Measurements from ENCODE around the gene SV2C. TPM values are rescaled to one million over a fixed set of nuclear protein-coding genes. Genes with fewer than 3 reads are reported as not detected.

The SV2C gene
- total and polyA plus RNA-seq, 2 donors (not counting 1 experiment from before 2014, with no cell fraction given), result not detected

- no peaks in the 10 kb centered on the region for H3K36me3 ChIP-seq (replicated peaks in 1 of 2; ENCODE audit: control extremely low read depth in 1 of 2, control insufficient read depth in 1 of 2, extremely low read depth in 1 of 2, insufficient read depth in 2 of 2, low read length in 1 of 2)
- no peak overlapping the region for H3K4me2 ChIP-seq (replicated peaks; ENCODE audit: low read depth, low read length, poor library complexity, severe bottlenecking)
- no peaks in the 10 kb centered on the region for H3K4me1 ChIP-seq (ENCODE audit: control insufficient read depth in 2 of 2, insufficient read depth in 2 of 2, low read length in 2 of 2)
- no peaks in the 10 kb centered on the region for H3K79me2 ChIP-seq (ENCODE audit: control insufficient read depth, insufficient read depth, low read length)
- no peak overlapping the region for H3K4me3 Mint-ChIP-seq
- no peaks in the 10 kb centered on the region for H3K4me1 Mint-ChIP-seq
- H3K4me3 ChIP-seq (ENCODE audit: control extremely low read depth in 1 of 5, extremely low read depth in 1 of 5, insufficient read depth in 1 of 5, low read depth in 2 of 5, low read length in 4 of 5), result no peak overlapping the region
- no peak for TF ChIP-seq CTCF (IDR thresholded peaks at IDR 0.05)
- no peak for TF ChIP-seq EZH2 (IDR thresholded peaks at IDR 0.05; ENCODE audit: borderline replicate concordance, insufficient read depth, low read depth, low read length, poor library complexity, severe bottlenecking)
- H3K27ac ChIP-seq (ENCODE audit: low read length in 2 of 2), result no peak overlapping the region
- H3K9me3 ChIP-seq (ENCODE audit: control extremely low read depth in 1 of 3, control insufficient read depth in 2 of 3, insufficient read depth in 1 of 3, low read length in 2 of 3), result no peaks in the 10 kb centered on the region
- CTCF ChIA-PET, result no interaction called here
- no peaks in the 10 kb centered on the region for H3K9me3 Mint-ChIP-seq (ENCODE audit: insufficient read depth)
- H3K27me3 Mint-ChIP-seq, result no peaks in the 10 kb centered on the region
- H3K27ac Mint-ChIP-seq, result no peak overlapping the region
- no peaks in the 10 kb centered on the region for H3K27me3 ChIP-seq (replicated peaks in 1 of 4; ENCODE audit: control extremely low read depth in 1 of 4, control insufficient read depth in 3 of 4, insufficient read depth in 4 of 4, low read length in 3 of 4)
- no peaks in the 10 kb centered on the region for H4K20me1 ChIP-seq (ENCODE audit: control insufficient read depth, insufficient read depth, low read length, poor library complexity, severe bottlenecking)
- no peak overlapping the region for H3K9ac ChIP-seq (ENCODE audit: low read length)
- POLR2A ChIA-PET, result no interaction called here
- H2AFZ ChIP-seq (ENCODE audit: insufficient read depth, low read depth, low read length, poor library complexity, severe bottlenecking), result no peak overlapping the region
- DNase-seq (no peak), ATAC-seq (ENCODE audit: low read depth) (no peak)
- intact Hi-C loops (cut with micrococcal nuclease), result no loop called here
Measured at GRCh38 chr5:76283670-76284069, 200.5 kb downstream of the SV2C start.

- intact Hi-C loops (cut with micrococcal nuclease), result no loop called here
- H2AFZ ChIP-seq (ENCODE audit: insufficient read depth, low read depth, low read length, poor library complexity, severe bottlenecking), result no peak overlapping the region
- Mint-ChIP-seq H3K4me1 (peaks cover 9% of the 10 kb centered on the region), H3K4me3 (no peak overlapping the region), H3K9me3 (ENCODE audit: insufficient read depth) (no peaks in the 10 kb centered on the region), H3K27ac (no peak overlapping the region), H3K27me3 (no peaks in the 10 kb centered on the region)
- ChIA-PET CTCF (no interaction called here), POLR2A (no interaction called here)
- TF ChIP-seq EZH2 (IDR thresholded peaks at IDR 0.05; ENCODE audit: borderline replicate concordance, insufficient read depth, low read depth, low read length, poor library complexity, severe bottlenecking) (no peak), CTCF (IDR thresholded peaks at IDR 0.05) (no peak)
- 100% methylated on average over 1 of the region's 6 CpGs for WGBS (ENCODE audit: insufficient coverage)
- no peak overlapping the region for H3K4me3 ChIP-seq (ENCODE audit: control extremely low read depth in 1 of 5, extremely low read depth in 1 of 5, insufficient read depth in 1 of 5, low read depth in 2 of 5, low read length in 4 of 5)
- ATAC-seq (ENCODE audit: low read depth) (no peak), DNase-seq (no peak)
- H3K4me2 ChIP-seq (replicated peaks; ENCODE audit: low read depth, low read length, poor library complexity, severe bottlenecking), result no peak overlapping the region
- H3K27ac ChIP-seq (ENCODE audit: low read length in 2 of 2), result no peak overlapping the region
- H4K20me1 ChIP-seq (ENCODE audit: control insufficient read depth, insufficient read depth, low read length, poor library complexity, severe bottlenecking), result no peaks in the 10 kb centered on the region
- no peaks in the 10 kb centered on the region for H3K27me3 ChIP-seq (replicated peaks in 1 of 4; ENCODE audit: control extremely low read depth in 1 of 4, control insufficient read depth in 3 of 4, insufficient read depth in 4 of 4, low read length in 3 of 4)
- no peaks in the 10 kb centered on the region for H3K9me3 ChIP-seq (ENCODE audit: control extremely low read depth in 1 of 3, control insufficient read depth in 2 of 3, insufficient read depth in 1 of 3, low read length in 2 of 3)
- H3K36me3 ChIP-seq (replicated peaks in 1 of 2; ENCODE audit: control extremely low read depth in 1 of 2, control insufficient read depth in 1 of 2, extremely low read depth in 1 of 2, insufficient read depth in 2 of 2, low read length in 1 of 2), result no peaks in the 10 kb centered on the region
- peaks cover 10 to 11% of the 10 kb centered on the region in 2 donors for H3K4me1 ChIP-seq (ENCODE audit: control insufficient read depth in 2 of 2, insufficient read depth in 2 of 2, low read length in 2 of 2)
- no peak overlapping the region for H3K9ac ChIP-seq (ENCODE audit: low read length)
- H3K79me2 ChIP-seq (ENCODE audit: control insufficient read depth, insufficient read depth, low read length), result no peaks in the 10 kb centered on the region
Measured at GRCh38 chr5:76289692-76290091, 206.5 kb downstream of the SV2C start.
